Neural progenitor cell (in vitro differentiated cells): ENCODE data around the gene WDR1. TPM values are rescaled to one million over a fixed set of nuclear protein-coding genes. Genes with fewer than 3 reads are reported as not detected.

Experiments used
- DNase-seq: peaks from one replicate; pipeline ENCODE4 v3.0.0-alpha.2; 2016; ENCODE audit warnings: low spot score
- H2AFZ ChIP-seq: fragments of 200-600 bp; sonication (generic); replicated peaks from 2 replicates; pipeline ENCODE4 v1.6.1; 2016; ENCODE audit warnings: antibody characterized with exemption
- H3F3A ChIP-seq: fragments of 200-600 bp; sonication (generic); 2 replicates; pipeline ENCODE4 v1.6.1; 2016; ENCODE audit warnings: antibody characterized with exemption, low read depth
- H3K27ac ChIP-seq: fragments of 200-600 bp; sonication (generic); 2 replicates; pipeline ENCODE4 v1.5.1; 2016; ENCODE audit warnings: mild to moderate bottlenecking
- H3K27me3 ChIP-seq: fragments of 200-600 bp; sonication (generic); 2 replicates; pipeline ENCODE4 v1.6.1; 2016; ENCODE audit warnings: mild to moderate bottlenecking, moderate library complexity
- H3K36me3 ChIP-seq: fragments of 200-600 bp; sonication (generic); 2 replicates; pipeline ENCODE4 v1.5.1; 2016
- H3K4me1 ChIP-seq: fragments of 200-600 bp; sonication (generic); 2 replicates; pipeline ENCODE4 v1.6.1; 2016; ENCODE audit warnings: mixed run types
- H3K4me2 ChIP-seq: fragments of 200-600 bp; sonication (generic); 2 replicates; pipeline ENCODE4 v1.6.1; 2016
- H3K4me3 ChIP-seq: fragments of 200-600 bp; sonication (generic); 2 replicates; pipeline ENCODE4 v1.5.1; 2016
- H3K79me2 ChIP-seq: fragments of 200-600 bp; sonication (generic); 2 replicates; pipeline ENCODE4 v1.6.1; 2016; ENCODE audit warnings: low read depth
- H3K9ac ChIP-seq: fragments of 200-600 bp; sonication (generic); 2 replicates; pipeline ENCODE4 v1.6.1; 2016
- H3K9me3 ChIP-seq: fragments of 200-600 bp; sonication (generic); 2 replicates; pipeline ENCODE4 v1.5.1; 2016; ENCODE audit warnings: low read depth
- H4K20me1 ChIP-seq: fragments of 200-600 bp; sonication (generic); 2 replicates; pipeline ENCODE4 v1.6.1; 2016; ENCODE audit warnings: low read depth
- H3K27ac Mint-ChIP-seq: 3 replicates; pipeline ENCODE4 v1.8.0; 2021; ENCODE audit warnings: mixed read lengths
- H3K27me3 Mint-ChIP-seq: 2 replicates; pipeline ENCODE4 v1.8.0; 2022; ENCODE audit warnings: low read depth, mild to moderate bottlenecking, inconsistent platforms, moderate library complexity, mixed read lengths; ENCODE audit not compliant: insufficient read depth
- H3K36me3 Mint-ChIP-seq: 3 replicates; pipeline ENCODE4 v1.8.0; 2021; ENCODE audit warnings: mixed read lengths
- H3K4me1 Mint-ChIP-seq: 3 replicates; pipeline ENCODE4 v1.8.0; 2021; ENCODE audit warnings: mixed read lengths
- H3K4me3 Mint-ChIP-seq: 3 replicates; pipeline ENCODE4 v1.8.0; 2021; ENCODE audit warnings: mild to moderate bottlenecking, moderate library complexity, mixed read lengths
- H3K9me3 Mint-ChIP-seq: 3 replicates; pipeline ENCODE4 v1.8.0; 2020; ENCODE audit warnings: mixed read lengths
- EZH2 ChIP-seq: fragments of 200-600 bp; sonication (generic); IDR thresholded peaks from 2 replicates; pipeline ENCODE4 v1.6.1; 2017; ENCODE audit warnings: antibody characterized with exemption, mild to moderate bottlenecking, moderate library complexity
- EZH2phosphoT487 ChIP-seq: fragments of 200-600 bp; sonication (generic); IDR thresholded peaks from 2 replicates; pipeline ENCODE4 v1.6.1; 2017; ENCODE audit warnings: antibody characterized with exemption
- total RNA-seq: library from RNA; depleted of rRNA; stranded (reverse); fragments of >200 nt; gene quantifications from 2 replicates; pipeline ENCODE4 v1.2.3, GENCODE V29; 2015; ENCODE audit warnings: low replicate concordance
- TF ChIP-seq, protein P1 (sequence below): fragments of 200-600 bp; sonication (generic); IDR thresholded peaks from 2 replicates; pipeline ENCODE4 v1.5.1; 2017; ENCODE audit warnings: antibody characterized with exemption, mild to moderate bottlenecking

The WDR1 gene
- total RNA-seq, 1 donor from 2014 or later = 83.1 TPM

DNA sequence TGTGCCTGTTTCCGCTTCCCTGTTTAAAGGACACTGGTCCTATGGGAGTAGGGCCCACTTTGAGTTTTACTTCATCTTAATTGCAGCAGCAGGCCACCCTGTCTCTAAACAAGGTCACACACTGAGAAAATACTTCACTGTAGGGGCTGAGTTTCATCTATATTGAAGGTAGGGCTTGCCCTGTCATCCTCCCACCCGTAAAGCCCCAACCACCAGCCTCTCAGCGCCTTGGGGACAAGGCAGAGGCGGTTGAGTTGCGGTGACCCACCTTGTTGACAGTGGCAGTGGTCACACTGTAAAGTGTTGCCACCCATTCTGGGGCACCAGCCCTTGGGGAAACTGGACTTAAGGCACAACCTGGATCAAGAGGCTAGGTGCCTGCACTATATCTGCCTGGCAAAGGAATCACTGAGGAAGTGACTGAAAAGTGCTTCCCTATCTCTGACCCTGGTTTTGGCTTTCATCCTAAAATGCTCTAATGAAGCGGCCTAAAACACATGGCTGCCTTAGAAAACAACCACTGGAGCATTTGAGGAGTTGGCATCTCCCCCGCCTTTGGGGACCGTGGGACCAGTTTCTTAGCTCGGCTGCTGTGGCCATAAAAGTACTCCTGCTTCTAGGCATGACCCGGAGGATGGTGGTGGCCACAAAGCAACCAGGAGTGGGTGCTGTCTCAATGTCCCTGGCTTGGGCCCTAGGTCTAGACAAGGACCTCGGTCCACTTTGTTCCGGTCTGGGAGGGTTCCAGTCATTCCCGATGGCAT lies 7.8 kb upstream of the WDR1 start:
- DNase-seq = no peak
- Mint-ChIP-seq H3K9me3 (peaks cover 8% of the 10 kb centered on the region), H3K27me3 (peaks cover 8% of the 10 kb centered on the region), H3K4me1 (peaks cover 42% of the 10 kb centered on the region), H3K4me3 (peak overlapping the region; percentile 5), H3K27ac (peak overlapping the region; percentile 93), H3K36me3 (no peaks in the 10 kb centered on the region)
- no peak overlapping the region for H3K4me2 ChIP-seq
- H3K27ac ChIP-seq = no peak overlapping the region
- no peaks in the 10 kb centered on the region for H4K20me1 ChIP-seq
- H3F3A ChIP-seq = no peaks in the 10 kb centered on the region
- H3K9ac ChIP-seq = no peak overlapping the region
- no peaks in the 10 kb centered on the region for H3K27me3 ChIP-seq
- no peak overlapping the region for H2AFZ ChIP-seq
- H3K79me2 ChIP-seq = no peaks in the 10 kb centered on the region
- TF ChIP-seq, protein P1, sequence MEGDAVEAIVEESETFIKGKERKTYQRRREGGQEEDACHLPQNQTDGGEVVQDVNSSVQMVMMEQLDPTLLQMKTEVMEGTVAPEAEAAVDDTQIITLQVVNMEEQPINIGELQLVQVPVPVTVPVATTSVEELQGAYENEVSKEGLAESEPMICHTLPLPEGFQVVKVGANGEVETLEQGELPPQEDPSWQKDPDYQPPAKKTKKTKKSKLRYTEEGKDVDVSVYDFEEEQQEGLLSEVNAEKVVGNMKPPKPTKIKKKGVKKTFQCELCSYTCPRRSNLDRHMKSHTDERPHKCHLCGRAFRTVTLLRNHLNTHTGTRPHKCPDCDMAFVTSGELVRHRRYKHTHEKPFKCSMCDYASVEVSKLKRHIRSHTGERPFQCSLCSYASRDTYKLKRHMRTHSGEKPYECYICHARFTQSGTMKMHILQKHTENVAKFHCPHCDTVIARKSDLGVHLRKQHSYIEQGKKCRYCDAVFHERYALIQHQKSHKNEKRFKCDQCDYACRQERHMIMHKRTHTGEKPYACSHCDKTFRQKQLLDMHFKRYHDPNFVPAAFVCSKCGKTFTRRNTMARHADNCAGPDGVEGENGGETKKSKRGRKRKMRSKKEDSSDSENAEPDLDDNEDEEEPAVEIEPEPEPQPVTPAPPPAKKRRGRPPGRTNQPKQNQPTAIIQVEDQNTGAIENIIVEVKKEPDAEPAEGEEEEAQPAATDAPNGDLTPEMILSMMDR = no peak
- no peak for TF ChIP-seq EZH2
- H3K9me3 ChIP-seq = no peaks in the 10 kb centered on the region
- H3K4me3 ChIP-seq = no peak overlapping the region
- H3K36me3 ChIP-seq = no peaks in the 10 kb centered on the region
- peaks cover 8% of the 10 kb centered on the region for H3K4me1 ChIP-seq

DNA sequence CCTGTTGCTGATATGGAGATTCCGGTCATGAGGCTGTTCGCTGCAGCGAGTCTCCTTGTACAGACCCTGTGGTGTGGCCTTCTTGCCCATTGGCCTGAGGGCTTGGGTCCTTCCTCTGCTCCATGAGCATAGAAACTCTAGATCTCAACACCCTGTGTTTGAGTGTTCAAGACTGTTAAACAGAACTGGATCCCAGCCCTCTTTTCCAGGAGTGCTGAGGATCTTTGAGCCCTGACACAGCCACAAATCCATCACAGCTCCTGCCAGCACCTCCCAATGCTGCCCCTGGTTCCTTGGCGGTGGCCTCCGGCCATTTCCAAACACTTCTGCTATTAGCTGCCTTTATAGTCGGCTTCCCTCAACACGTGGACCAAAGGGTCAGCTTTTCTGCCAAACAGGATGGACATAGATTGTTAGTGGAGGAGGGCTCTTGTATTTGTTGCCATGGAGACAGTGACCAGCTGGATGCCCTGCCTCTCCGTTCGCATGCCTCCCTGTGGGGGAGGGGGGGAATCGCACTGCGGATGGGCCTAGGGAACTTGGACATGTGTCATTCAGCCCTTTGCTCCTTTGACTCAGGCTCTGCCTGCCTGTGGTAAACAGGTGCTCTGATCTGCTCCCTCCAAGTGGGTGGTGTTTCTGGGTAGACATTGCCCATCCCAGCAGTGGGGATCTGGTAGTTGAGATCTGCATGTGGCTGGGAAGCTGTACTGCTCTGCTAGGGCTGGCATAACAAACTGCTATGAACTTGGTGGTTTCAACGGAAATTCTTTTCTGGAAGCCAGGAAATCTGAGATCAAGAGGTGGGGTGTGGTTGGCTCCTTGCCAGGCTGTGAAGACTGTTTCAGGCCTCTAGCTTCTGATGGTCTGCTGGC lies 6.9 kb upstream of the WDR1 start:
- H2AFZ ChIP-seq = no peak overlapping the region
- TF ChIP-seq, protein P1 = no peak
- no peak for TF ChIP-seq EZH2phosphoT487
- no peak for TF ChIP-seq EZH2
- no peak overlapping the region for H3K4me3 ChIP-seq
- H3K79me2 ChIP-seq = no peaks in the 10 kb centered on the region
- Mint-ChIP-seq H3K27me3 (peaks cover 8% of the 10 kb centered on the region), H3K27ac (peak overlapping the region; percentile 93), H3K4me3 (peak overlapping the region; percentile 41), H3K9me3 (peaks cover 8% of the 10 kb centered on the region), H3K36me3 (no peaks in the 10 kb centered on the region), H3K4me1 (peaks cover 44% of the 10 kb centered on the region)
- H3K9ac ChIP-seq = no peak overlapping the region
- H3K9me3 ChIP-seq = no peaks in the 10 kb centered on the region
- DNase-seq = peak; percentile 67
- no peak overlapping the region for H3K4me2 ChIP-seq
- H3K27me3 ChIP-seq = no peaks in the 10 kb centered on the region
- H3K27ac ChIP-seq = no peak overlapping the region
- no peaks in the 10 kb centered on the region for H3F3A ChIP-seq
- H3K36me3 ChIP-seq = no peaks in the 10 kb centered on the region
- H3K4me1 ChIP-seq = peaks cover 9% of the 10 kb centered on the region
- H4K20me1 ChIP-seq = no peaks in the 10 kb centered on the region

DNA sequence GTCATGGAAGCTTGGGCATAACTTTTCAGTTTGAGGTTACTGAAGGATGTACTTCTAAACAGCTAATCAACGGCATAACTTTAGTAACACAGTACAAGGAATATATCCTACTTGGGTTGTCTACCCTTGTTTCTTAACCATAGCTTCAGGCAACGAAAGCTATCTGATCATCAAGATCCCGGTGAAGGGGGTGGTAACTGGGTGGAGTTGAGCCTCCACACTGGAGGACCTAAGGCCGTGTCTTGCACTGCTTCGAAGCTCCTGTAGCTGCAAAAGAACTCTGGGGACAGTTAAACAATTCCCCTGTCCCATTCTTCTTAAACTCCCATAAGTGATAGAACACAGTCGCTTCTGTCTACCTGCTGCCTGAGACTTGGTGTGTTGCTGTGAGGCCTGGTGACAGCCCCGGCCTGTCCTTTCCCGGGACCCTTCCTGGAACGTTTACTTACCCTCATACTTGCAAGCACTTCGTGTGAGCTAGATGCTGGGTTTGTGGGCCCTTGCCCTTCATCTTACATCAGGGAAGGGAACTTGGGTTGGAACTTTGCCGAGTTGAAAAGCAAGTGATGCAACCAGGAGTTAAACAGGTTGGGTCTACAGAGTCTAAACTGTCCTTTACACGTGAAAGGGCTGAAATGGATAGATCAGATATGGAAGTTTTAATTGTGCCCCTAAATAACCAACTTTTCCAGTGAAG lies 5.8 kb upstream of the WDR1 start:
- no peaks in the 10 kb centered on the region for H3K36me3 Mint-ChIP-seq
- Histone ChIP-seq H3F3A (peaks cover 1% of the 10 kb centered on the region), H3K4me2 (no peak overlapping the region), H3K27ac (no peak overlapping the region), H2AFZ (no peak overlapping the region), H3K4me1 (peaks cover 19% of the 10 kb centered on the region), H4K20me1 (no peaks in the 10 kb centered on the region), H3K4me3 (no peak overlapping the region), H3K9ac (no peak overlapping the region), H3K36me3 (no peaks in the 10 kb centered on the region), H3K27me3 (no peaks in the 10 kb centered on the region), H3K9me3 (no peaks in the 10 kb centered on the region), H3K79me2 (no peaks in the 10 kb centered on the region)
- H3K4me1 Mint-ChIP-seq = peaks cover 45% of the 10 kb centered on the region
- no peak overlapping the region for H3K4me3 Mint-ChIP-seq
- H3K27ac Mint-ChIP-seq = no peak overlapping the region
- peaks cover 8% of the 10 kb centered on the region for H3K9me3 Mint-ChIP-seq
- TF ChIP-seq, protein P1 = no peak
- TF ChIP-seq EZH2 (no peak), EZH2phosphoT487 (no peak)
- H3K27me3 Mint-ChIP-seq = peaks cover 12% of the 10 kb centered on the region
- no peak for DNase-seq
